Measurements from ENCODE around the gene ACAD9. TPM values are rescaled to one million over a fixed set of nuclear protein-coding genes. Genes with fewer than 3 reads are reported as not detected.

Gene ACAD9
- total and polyA plus RNA-seq, 10 of the 15 experiments (the other 5 are each of a cell fraction or from before 2014, with no cell fraction given) = 12.7 to 63.1 (median 43.7) TPM

DNA sequence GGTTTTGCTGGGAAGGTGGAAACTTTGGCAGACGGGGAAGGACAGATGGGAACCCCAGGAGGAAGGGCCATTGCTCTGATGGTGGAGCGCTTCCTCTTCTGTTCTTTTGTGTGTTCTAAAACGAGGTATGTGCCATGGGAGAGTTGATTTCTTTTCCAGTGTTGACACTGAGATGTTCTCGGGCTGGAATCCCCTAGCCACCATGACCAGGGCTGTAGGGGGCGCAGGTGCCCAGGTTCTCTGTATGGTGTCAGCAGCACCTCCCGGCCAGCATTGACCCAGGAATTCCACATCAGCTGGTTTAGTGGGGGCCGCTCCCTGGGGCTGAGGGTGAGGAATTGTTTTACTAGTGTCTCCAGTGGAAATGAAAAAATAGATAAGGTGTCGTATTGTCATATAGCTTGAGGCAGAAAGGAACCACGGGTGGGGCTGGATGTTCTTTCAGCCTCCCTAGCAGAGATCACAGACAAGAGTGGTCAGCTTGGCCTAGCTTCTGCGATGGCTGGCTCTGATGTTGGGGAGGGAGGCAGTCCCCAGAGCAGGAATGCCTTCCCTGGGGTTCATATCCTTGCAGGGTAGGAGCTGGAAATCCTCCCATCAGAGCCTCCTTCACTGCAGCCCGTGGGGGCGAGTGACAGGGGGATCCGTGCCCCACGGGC is 34.2 kb upstream of the ACAD9 start:
- ChIA-PET POLR2A (interaction anchor here (0.6 kb wide), 2 partner anchors 21 to 34 kb away, joined by 3 read pairs; no protein-coding TSS in a partner anchor), CTCF (interaction anchor here (0.7 to 3.4 kb wide), 12 partner anchors 11 to 231 kb away, joined by 3 to 26 read pairs (median 4); partner anchors contain the start of gene RAB7A), RAD21 (ENCODE audit: unreplicated experiment) (interaction anchor here (0.7 to 1.6 kb wide), 4 partner anchors 33 to 227 kb away, joined by 3 to 8 read pairs (median 4); no protein-coding TSS in a partner anchor), SMC1A (ENCODE audit: uncharacterized antibody, unreplicated experiment) (interaction anchor here (0.9 to 1.4 kb wide), 2 partner anchors 41 to 198 kb away, joined by 3 to 4 read pairs; no protein-coding TSS in a partner anchor)
- WGBS (ENCODE audit: insufficient coverage, insufficient replicate concordance, low lambda C conversion rate, missing lambda C conversion rate) = 10% methylated on average over 14 of the region's 14 CpGs
- Histone ChIP-seq H3K9ac (ENCODE audit: control insufficient read depth, insufficient read depth, low read length) (no peak overlapping the region), H3K9me3 (replicated peaks; ENCODE audit: control insufficient read depth, insufficient read depth, low read length) (no peaks in the 10 kb centered on the region), H4K20me1 (ENCODE audit: control insufficient read depth, insufficient read depth) (no peaks in the 10 kb centered on the region), H3K36me3 (ENCODE audit: control insufficient read depth in 2 of 2, insufficient read depth in 2 of 2, low read length in 1 of 2) (no peaks in the 10 kb centered on the region), H3K79me2 (ENCODE audit: control insufficient read depth, insufficient read depth, low read length) (no peaks in the 10 kb centered on the region), H3K27me3 (replicated peaks in 1 of 2; ENCODE audit: control insufficient read depth in 2 of 2, insufficient read depth in 2 of 2, low read length in 1 of 2) (no peaks in the 10 kb centered on the region), H3K4me2 (ENCODE audit: control insufficient read depth, insufficient read depth) (peak overlapping the region; percentile 80; the same call in 1 of the 2 replicates), H3K27ac (ENCODE audit: control insufficient read depth, insufficient read depth) (no peak overlapping the region), H2AFZ (ENCODE audit: control insufficient read depth, low read depth, low read length) (0 out of 2 replicates have a peak overlapping the region, but pooled peaks have one; percentile 18), H3K4me1 (ENCODE audit: control insufficient read depth, insufficient read depth, low read length) (peaks cover 4% of the 10 kb centered on the region), H3K4me3 (peak overlapping the region; percentile 46; the same call in 1 of the 2 replicates)
- ATAC-seq = peak; percentile 43
- FAIRE-seq = no peak
- no TSS peak for BruUV-seq (replicated peaks)
- DNase-seq (ENCODE audit: low read depth, low spot score) = no peak
- TF ChIP-seq, protein P1, sequence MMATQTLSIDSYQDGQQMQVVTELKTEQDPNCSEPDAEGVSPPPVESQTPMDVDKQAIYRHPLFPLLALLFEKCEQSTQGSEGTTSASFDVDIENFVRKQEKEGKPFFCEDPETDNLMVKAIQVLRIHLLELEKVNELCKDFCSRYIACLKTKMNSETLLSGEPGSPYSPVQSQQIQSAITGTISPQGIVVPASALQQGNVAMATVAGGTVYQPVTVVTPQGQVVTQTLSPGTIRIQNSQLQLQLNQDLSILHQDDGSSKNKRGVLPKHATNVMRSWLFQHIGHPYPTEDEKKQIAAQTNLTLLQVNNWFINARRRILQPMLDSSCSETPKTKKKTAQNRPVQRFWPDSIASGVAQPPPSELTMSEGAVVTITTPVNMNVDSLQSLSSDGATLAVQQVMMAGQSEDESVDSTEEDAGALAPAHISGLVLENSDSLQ (IDR thresholded peaks at IDR 0.05) = 0 out of 2 replicates have a peak, but pooled peaks have one; percentile 16
- TF ChIP-seq RUNX3 (IDR thresholded peaks at IDR 0.05; ENCODE audit: low read length) = no peak
- no peak for TF ChIP-seq SMAD5 (IDR thresholded peaks at IDR 0.05; ENCODE audit: low read depth)
- TF ChIP-seq, protein P2, sequence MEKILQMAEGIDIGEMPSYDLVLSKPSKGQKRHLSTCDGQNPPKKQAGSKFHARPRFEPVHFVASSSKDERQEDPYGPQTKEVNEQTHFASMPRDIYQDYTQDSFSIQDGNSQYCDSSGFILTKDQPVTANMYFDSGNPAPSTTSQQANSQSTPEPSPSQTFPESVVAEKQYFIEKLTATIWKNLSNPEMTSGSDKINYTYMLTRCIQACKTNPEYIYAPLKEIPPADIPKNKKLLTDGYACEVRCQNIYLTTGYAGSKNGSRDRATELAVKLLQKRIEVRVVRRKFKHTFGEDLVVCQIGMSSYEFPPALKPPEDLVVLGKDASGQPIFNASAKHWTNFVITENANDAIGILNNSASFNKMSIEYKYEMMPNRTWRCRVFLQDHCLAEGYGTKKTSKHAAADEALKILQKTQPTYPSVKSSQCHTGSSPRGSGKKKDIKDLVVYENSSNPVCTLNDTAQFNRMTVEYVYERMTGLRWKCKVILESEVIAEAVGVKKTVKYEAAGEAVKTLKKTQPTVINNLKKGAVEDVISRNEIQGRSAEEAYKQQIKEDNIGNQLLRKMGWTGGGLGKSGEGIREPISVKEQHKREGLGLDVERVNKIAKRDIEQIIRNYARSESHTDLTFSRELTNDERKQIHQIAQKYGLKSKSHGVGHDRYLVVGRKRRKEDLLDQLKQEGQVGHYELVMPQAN (conservative IDR thresholded peaks at IDR 0.05) = no peak
- TF ChIP-seq, protein P3, sequence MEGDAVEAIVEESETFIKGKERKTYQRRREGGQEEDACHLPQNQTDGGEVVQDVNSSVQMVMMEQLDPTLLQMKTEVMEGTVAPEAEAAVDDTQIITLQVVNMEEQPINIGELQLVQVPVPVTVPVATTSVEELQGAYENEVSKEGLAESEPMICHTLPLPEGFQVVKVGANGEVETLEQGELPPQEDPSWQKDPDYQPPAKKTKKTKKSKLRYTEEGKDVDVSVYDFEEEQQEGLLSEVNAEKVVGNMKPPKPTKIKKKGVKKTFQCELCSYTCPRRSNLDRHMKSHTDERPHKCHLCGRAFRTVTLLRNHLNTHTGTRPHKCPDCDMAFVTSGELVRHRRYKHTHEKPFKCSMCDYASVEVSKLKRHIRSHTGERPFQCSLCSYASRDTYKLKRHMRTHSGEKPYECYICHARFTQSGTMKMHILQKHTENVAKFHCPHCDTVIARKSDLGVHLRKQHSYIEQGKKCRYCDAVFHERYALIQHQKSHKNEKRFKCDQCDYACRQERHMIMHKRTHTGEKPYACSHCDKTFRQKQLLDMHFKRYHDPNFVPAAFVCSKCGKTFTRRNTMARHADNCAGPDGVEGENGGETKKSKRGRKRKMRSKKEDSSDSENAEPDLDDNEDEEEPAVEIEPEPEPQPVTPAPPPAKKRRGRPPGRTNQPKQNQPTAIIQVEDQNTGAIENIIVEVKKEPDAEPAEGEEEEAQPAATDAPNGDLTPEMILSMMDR (IDR thresholded peaks at IDR 0.05 in 2 of 3, conservative IDR thresholded peaks at IDR 0.05 in 1 of 3; ENCODE audit: control insufficient read depth in 2 of 3, extremely low read depth in 1 of 3, insufficient read depth in 1 of 3, low read depth in 3 of 3, low read length in 3 of 3) = peak in 2 of 3 experiments; percentile 14 to 24; a peak in 2 of 6 replicates
- TF ChIP-seq RCOR1 (conservative IDR thresholded peaks at IDR 0.05; ENCODE audit: low read depth, low read length) = no peak
- TF ChIP-seq YBX1 (IDR thresholded peaks at IDR 0.05) = no peak
- intact Hi-C loops (cut with micrococcal nuclease; ENCODE audit: unreplicated experiment) (no loop called here), in situ Hi-C loops (cut with MboI) (no loop called here)

Measured in GM12878 (cell line).